ENCODE measurements around the gene RASGRP3. TPM values are rescaled to one million over a fixed set of nuclear protein-coding genes. Genes with fewer than 3 reads are reported as not detected.

The RASGRP3 gene
- total RNA-seq, 1 donor from 2014 or later, result 2.4 TPM

DNA sequence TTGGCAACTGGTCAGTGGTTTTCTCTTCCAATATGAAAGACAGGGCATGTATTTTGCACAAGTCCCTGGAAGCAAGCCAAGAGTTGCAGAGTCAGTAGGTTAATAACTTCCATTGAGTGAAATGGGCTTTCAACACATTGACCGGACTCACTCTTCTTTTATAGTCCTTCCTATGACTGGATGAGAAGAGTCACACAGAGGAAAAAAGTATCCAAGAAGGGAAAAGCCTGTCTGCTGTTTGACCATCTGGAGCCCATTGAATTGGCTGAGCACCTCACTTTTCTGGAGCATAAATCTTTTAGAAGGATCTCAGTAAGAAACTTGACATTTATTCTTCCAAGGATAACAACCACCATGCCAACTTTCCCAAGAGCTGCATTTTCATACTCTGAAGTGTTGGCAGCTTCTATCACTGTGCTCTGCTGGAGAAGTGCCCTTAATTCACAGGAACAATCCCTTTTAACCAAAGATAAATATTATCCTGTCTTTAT, 45.4 kb downstream of the RASGRP3 start:
- DNase-seq (ENCODE audit: low read depth), result peak; percentile 21

DNA sequence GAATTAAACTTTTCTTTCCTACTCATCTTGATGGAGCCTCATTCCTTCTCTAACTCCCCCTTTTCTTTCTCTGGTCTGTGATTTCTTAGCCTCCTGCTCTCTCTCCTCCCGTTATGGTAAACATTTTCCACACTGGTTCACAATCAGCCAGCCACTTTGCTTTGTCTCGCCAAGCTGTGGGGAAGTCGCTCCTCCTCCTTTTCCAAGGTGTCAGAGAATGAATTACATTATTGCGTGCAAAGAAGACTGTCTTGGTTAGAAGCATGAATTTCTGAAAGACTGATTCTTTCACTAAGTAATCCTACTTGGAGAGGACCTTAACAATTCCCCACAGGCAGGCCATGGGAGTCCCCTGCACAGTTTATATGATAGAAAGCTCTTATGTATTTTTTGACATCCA, 46.1 kb downstream of the RASGRP3 start:
- no peak for DNase-seq (ENCODE audit: low read depth)

DNA sequence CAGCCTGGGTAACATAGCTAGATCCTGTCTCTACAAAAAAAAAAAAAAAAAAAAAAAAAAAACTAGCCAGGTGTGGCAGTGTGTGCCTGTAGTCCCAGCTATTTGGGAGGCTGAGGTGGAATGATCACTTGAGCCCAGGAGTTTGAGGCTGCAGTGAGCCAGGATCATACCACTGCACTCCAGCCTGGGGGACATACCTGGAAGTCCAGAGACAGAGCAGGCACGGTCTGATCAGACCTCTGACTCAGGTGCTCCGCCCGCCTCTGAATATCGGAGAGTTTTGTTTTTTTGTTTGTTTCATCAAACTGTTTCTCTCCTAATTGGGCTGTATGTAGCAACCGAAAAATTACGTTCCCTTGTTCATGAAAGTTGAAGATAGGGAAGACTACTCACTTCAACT, 49.2 kb downstream of the RASGRP3 start:
- no peak for DNase-seq (ENCODE audit: low read depth)

DNA sequence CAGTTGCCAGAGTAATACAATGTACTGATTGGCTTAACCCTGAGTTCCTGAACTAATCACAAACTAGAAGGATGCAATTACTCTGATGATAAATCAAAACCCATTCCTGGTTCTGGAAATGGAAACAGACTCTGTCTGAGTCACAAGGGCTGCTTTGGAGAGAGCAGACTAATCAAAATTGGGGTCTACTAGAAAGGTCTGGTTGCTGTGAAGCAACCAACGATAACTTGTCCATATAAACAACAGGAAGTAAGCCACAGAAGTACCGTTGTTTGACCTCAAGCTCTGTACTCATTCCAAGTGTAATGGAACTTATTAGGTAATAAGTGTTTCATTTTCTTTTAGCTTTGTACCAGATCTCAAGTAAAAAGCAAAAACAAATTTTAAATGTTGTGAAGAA, 49.7 kb downstream of the RASGRP3 start:
- DNase-seq (ENCODE audit: low read depth), result peak; percentile 18

DNA sequence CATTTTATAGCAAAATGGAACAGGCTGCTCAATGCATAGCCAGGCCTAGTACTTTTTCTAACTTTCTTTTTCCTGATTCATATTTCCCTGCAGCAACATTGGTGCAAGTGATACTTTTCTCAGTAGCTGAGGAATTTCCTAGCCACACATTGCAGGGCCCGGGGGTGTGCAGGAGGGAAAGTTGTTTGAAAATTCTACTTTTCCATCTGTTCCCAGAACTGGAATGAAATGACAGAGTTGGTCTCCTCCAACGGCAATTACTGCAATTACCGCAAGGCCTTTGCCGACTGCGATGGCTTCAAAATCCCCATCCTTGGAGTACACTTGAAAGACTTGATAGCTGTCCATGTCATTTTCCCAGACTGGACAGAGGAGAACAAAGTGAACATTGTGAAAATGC, 50.5 kb downstream of the RASGRP3 start:
- no peak for DNase-seq (ENCODE audit: low read depth)

DNA sequence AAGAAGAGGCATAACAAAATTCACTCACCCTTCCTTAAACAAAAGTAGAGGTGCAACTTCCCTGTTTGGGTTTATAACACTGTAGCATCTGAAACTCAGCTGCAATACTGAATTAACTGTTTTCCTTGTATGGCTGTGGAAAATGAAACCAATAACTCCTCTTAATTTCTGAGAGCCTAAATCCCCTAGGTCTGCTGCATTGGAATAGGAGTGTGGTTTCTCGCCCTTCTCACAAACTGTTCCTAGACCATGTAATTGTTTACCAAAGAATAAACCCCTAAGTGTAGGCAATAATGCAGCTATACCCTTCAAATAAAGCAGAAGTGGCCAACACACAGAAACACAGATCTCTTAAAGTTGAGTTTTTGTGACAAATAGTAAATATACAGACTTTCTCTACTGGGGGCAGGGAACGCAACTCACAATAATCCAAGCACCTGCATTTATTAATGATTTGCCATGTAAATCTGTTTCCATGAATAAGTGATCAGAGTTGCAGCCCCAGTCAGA, 52.0 kb downstream of the RASGRP3 start:
- DNase-seq (ENCODE audit: low read depth), result no peak

DNA sequence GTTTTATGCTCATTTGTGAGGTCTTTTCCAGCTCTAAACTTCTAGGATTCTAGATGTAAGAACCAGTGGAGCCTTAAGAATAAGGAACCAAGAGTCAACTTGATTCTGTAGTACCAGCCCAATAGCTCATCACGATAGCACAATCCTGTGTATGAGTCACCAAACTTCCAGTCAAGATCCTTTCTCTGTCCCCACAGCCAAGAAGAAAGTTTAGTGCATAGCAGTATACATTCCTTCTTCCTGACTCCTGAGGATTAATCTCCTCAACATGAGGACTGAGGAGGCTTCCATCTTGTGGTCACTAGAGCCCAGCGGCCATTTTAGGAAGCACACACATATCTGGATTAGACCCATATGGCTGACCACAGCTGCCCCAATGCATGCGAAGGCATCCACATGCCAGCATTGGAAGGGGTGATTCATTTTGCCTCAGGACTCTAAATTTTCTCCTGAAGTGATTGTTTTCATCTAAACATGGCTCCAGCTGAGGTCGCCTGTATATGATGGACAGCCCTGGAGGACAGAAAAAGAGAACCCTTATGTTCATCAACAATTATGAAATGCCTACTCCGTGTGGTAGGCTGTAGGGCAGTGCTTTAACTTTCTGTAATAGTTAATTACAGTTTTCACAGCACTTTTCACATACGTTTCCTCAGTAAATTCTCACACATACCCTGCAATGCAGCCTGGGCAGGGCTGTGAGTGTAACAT, 53.5 kb downstream of the RASGRP3 start:
- DNase-seq (ENCODE audit: low read depth), result peak; percentile 76

DNA sequence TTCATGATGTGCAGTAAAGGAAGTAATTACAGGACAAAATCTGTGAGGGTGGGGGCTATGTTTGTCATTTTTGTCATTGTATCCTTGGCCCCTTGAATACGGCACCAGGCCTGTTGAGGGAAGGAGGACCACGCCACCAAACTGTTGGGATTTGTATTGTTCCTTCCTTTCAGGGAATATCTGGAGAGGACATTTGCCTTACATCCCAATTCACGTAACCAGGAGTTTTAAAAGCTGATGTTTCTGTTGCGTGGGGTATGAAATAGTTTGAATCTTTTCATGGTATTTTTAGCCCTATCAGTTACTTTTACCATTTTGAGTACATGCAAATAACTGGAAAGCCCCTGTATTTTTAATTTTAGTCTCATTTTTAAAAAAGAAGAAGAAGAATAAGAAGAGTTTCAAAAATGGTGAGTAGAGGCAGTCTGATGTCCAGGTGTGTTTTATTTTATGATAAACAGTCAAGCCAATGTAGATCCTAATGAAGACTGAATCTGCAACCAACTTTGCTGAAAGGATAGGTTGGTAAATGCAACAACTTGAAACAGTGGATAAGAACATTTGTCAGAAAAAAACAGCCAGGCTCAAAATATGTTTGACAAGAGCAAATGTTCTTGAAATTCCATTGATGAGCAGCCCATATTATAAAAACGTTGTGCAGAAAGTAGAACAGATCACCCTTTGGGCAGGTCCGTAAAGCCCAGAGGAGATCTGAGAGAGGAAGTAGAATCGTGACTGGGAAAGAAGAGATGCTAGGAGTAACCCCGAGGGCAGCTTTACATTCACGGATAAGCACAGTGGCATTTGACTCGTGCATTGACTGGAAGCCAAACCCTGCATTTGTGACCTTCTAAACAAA, 54.5 kb downstream of the RASGRP3 start:
- DNase-seq (ENCODE audit: low read depth), result no peak

DNA sequence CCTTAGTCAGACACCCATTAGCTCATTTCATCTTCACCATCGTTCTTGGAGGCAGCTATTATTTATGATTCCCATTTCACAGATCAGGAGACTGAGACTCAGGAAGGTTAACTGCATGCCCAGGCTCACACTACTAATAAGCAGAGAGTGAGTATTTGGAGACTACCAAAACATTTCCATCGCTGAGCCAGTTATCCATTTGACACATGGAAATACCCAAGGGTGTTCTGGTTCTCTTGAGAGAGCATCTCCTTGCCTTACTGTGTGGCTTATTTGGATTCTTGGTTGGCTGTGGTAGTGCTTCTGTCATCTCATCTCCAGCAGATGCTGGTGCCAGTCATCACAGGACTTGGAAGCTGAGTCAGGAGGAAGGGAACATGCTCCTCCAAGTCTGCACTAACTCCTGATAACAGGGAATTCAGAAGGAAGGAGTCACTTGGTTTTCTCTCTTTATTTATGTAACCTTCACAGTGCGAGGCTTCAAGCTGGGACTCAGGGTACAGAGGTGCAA, 55.2 kb downstream of the RASGRP3 start:
- no peak for DNase-seq (ENCODE audit: low read depth)

DNA sequence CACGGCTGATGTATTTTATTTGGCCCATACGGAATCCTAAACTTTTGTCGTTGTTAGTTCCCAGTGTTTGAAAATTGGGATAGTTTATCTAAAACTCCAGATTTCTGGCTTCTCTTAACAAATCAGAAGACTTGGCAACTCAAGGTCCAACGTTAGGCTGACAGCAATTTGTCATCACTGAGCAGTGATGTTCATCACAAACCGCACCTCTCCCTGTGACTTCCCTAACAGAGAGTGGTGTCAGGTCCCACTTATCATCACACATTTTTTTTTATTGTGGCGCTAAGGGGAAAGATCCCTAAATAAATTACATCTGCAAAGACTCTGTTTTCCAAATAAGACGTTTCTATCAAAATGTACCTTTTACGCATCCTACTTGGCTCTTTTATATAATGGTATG, 55.7 kb downstream of the RASGRP3 start:
- DNase-seq (ENCODE audit: low read depth), result no peak

DNA sequence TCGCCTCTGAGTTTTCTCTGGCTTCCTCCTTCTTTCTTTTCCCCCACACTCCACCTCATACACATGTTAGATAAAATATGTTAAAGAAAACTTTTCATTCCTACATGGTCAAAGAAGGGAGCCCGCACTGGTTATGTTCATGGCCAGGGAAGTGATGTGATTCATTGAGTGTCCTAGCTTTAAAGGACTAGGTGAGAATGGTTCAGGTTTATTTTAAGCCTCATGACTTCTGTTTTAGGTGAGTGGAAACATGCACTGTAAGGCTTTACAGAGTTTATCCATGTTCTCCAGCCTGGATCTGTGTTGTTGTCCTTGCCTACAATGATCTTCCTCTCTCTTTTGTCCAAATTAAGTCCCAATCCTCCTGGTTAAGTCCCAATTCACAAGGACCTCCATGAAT, 56.5 kb downstream of the RASGRP3 start:
- no peak for DNase-seq (ENCODE audit: low read depth)

DNA sequence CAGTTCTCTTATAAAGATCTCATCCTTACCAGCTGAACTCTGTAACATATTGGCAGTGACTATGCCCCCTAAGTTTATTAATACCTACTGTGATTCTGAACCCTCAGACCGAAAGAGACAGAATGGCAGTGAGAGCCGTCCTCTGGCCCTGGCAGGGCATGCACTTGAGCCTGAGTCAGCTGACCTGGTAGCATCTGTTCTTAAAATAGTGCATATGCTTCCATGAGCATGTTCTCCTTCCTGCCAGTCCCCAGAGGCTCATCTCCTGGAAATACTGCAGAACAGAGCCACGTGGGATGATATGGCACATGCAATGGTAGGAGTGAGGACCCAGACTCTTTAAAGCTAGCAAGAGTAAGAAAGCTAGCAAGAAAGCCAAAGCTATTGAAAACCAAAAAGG, 59.0 kb downstream of the RASGRP3 start:
- no peak for DNase-seq (ENCODE audit: low read depth)

DNA sequence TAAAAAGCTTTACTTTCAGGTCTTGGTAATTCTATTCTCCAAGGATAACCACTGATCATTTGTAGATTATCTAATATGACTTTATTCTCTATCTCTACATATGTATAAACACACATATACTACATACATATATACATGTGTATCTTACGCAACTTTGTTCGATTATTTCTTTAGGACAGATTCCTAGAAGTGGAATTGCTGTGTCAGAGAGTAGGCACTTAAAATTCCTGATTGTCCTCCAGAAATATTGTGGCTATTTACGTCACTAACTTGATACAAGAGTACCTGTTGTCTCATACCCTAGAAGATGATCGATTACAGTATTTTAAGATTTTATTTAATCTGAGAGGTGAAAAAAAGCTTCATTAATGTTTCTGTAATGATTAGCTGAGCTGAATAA, 64.8 kb downstream of the RASGRP3 start:
- DNase-seq (ENCODE audit: low read depth), result no peak

DNA sequence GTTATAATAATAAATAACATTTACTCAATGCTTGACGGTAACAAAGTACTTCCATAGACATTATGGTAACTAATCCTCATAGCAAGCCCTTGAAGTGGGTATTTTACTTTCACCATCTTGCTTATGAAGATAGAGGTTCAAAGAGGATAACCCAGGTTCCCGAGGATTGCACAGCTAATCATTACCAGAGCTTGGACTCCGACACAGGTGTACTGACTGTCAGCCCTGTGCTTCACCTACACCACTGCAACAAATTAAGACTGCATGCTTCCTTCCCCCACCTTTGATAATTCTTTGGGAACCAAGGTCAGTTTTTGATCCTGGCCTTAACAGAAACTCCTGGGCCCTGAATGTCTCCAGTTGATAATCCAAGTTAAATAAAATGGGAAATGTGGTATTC, 73.8 kb downstream of the RASGRP3 start:
- no peak for DNase-seq (ENCODE audit: low read depth)

DNA sequence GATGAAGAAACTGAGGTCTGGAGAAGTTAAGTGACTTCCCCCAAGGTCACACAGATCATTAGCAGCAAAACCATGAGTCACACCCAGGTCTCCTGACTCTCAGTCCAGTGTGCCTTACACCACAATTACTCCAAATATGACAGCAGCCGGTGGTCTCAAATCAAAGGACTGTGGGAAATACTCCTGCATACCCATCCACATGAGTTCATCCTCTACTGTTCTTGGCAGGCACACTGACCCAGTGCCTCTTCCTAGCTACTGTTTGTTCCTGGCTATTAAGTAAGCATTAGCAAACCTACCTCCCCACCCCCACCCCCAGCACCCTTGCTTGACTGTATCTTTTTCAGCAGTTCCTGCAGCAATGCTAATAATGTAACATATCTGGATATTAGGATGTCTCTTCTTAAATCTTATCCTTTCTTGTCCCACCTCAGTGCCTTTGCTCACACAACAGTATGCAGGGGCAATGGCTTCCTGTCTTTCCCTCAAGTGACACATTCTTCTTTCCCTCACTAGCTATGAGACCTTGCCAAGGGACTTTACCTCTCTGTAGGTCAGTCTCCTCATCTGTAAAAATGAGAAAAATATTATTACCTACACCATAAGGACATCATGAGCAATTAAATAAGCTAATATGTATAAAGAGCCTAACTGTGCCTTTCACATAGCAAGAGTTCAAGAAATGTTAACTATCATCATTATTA, 76.5 kb downstream of the RASGRP3 start:
- peak; percentile 52 for DNase-seq (ENCODE audit: low read depth)

DNA sequence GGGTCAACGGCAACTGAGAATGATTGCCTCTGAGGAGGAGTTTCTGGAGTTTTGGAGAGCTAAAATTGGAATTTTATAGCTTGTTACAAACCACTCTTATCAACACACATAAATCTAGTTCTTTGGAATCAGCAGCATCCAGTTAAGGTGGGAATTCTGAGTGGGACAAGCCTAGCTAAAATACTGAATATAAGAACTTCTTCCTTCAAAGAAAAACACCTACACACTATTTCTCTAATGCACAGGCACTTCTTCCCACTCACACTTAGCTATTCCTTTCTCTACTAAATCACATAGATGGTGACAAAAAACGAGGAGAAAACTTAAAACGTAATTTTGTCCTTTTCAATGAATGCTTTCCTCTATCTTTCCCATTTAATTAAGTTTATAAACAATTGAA, 79.2 kb downstream of the RASGRP3 start:
- no peak for DNase-seq (ENCODE audit: low read depth)

DNA sequence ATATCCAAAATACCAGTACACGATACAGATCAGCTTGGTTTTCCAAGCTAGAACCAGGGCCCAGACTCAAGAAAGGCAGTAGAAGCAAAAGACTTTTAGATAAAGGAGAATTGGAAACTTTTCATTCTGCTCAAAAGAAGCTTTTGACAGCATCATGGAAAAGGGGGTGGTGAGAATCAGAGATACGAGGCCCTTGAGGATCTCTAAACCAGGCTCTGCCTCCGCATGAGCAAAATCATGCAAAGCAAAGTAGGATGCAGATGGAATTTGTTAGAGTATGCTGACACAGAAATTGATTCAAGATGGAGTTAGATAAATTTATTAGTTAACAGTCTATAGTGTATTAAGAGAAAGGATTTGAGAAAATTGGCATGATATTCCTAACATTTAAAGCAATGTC, 82.9 kb downstream of the RASGRP3 start:
- no peak for DNase-seq (ENCODE audit: low read depth)

DNA sequence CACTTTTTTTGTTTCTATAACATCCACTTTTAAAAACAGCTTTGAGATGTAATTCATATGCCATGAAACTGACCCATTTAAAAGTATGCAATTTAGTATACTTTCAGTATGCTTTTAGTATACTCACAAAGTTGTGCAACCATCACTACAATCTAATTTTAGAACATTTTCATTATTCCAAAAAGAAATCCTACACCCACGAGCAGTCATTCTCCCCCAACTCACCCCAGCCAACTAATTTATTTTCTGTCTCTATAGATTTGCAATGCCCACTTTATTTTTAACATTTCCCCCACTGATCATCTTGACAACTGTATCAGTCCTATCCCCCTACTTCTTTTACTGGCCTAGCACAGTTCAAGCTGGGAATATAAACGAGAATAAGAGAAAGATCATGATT, 83.6 kb downstream of the RASGRP3 start:
- no peak for DNase-seq (ENCODE audit: low read depth)

DNA sequence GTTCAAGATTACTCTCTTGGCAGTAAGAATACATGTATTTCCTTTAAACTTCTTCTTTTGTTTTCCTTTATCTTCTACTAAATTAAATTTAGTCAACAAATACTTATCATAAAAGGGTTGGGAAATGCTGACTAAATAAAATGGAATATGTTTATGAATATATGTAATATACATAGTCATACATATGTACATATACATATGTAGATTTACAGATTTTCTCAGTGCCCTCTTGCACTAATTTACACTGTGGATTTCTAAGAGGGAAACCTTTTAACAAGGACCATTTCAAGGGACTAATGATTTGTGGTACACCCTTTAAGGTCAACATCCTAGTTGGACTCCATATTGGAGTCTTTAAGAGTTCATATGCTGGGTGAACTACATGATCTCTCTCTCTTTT, 85.4 kb downstream of the RASGRP3 start:
- no peak for DNase-seq (ENCODE audit: low read depth)

DNA sequence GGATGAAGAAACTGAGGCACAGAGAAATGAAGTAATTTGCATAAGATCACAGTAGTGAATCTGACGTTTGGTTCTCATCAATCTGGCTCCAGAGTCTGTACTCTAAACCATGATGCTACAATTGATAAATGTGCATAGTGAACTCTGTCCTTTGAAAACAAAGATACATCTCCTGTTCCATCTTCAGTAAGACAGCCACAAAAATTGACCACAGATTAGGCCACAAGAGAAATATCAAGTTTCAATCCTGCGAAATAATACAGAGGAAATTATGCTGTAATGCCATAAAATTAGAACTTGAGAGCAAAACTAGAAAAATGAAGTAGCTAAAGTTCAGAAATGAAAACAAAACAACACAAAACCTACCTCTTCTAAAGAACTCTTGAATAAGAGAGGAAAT, 94.2 kb downstream of the RASGRP3 start:
- DNase-seq (ENCODE audit: low read depth), result no peak

DNA sequence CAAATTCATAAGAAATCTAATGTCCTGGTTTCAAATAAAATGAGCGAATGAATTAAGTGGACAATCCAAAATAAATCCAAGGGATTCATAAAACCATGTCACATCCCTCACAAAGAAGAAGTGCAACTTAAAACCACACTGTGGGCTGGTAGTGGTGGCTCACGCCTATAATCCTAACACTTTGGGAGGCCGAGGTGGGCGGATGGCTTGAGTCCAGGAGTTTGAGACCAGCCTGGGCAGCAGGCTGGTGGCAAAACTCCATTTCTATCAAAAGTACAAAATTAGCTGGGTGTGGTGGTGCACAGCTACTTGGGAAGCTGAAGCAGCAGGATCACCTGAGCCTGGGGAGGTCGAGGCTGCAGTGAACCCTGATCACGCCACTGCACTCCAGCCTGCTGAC, 97.2 kb downstream of the RASGRP3 start:
- DNase-seq (ENCODE audit: low read depth), result no peak

DNA sequence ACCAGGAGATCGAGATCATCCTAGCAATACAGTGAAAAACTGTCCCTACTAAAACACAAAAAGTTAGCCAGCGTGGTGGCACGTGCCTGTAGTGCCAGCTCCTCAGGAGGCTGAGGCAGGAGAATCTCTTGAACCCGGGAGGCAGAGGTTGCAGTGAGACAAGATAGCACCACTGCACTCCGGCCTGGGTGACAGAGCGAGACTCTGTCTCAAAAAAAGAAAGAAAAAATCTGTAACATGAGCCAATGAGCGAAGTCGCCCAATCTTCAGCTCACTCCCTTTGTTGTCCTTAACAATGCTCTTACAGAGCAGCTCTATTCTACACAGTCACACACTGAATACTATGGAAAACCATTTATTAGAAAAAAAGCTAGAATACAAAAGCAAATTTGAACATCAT, 100.6 kb downstream of the RASGRP3 start:
- no peak for DNase-seq (ENCODE audit: low read depth)
